ENCODE results near the gene UROC1.

Gene UROC1

GRCh38 chr3:126481808-126482502 is 35.6 kb downstream of the UROC1 start:
- no peak overlapping the region for H3K4me2 ChIP-seq (ENCODE audit: low read depth, low read length, poor library complexity, severe bottlenecking)
- no peak overlapping the region for H3K9ac ChIP-seq (ENCODE audit: low read depth, low read length, poor library complexity, severe bottlenecking)
- H3K79me2 ChIP-seq (ENCODE audit: insufficient read depth, low read length), result no peaks in the 10 kb centered on the region
- no peaks in the 10 kb centered on the region for H3K27me3 ChIP-seq (ENCODE audit: insufficient read depth, low read length, poor library complexity, severe bottlenecking)
- H3K9me2 ChIP-seq (replicated peaks; ENCODE audit: low read depth, low read length), result no peaks in the 10 kb centered on the region
- H3K4me1 ChIP-seq (ENCODE audit: insufficient read depth, low read length, poor library complexity, severe bottlenecking), result peaks cover 33% of the 10 kb centered on the region
- no peak overlapping the region for H3K4me3 ChIP-seq (ENCODE audit: low read length, poor library complexity, severe bottlenecking)
- no peaks in the 10 kb centered on the region for H4K20me1 ChIP-seq (ENCODE audit: insufficient read depth, low read length, poor library complexity, severe bottlenecking)
- TF ChIP-seq CTCF (conservative IDR thresholded peaks at IDR 0.05; ENCODE audit: low read length) (no peak), EZH2phosphoT487 (IDR thresholded peaks at IDR 0.05; ENCODE audit: borderline replicate concordance) (no peak)
- H3F3A ChIP-seq (ENCODE audit: low read depth), result peaks cover 4% of the 10 kb centered on the region; the same call in 1 of the 2 replicates
- no peaks in the 10 kb centered on the region for H3K9me3 ChIP-seq (ENCODE audit: insufficient read depth, low read depth, low read length)
- no peaks in the 10 kb centered on the region for H3K36me3 ChIP-seq (ENCODE audit: insufficient read depth, low read length)
- no peak overlapping the region for H2AFZ ChIP-seq (ENCODE audit: low read length)

- Histone ChIP-seq H3K79me2 (ENCODE audit: insufficient read depth, low read length) (no peaks in the 10 kb centered on the region), H3F3A (ENCODE audit: low read depth) (peaks cover 4% of the 10 kb centered on the region; the same call in 1 of the 2 replicates), H4K20me1 (ENCODE audit: insufficient read depth, low read length, poor library complexity, severe bottlenecking) (no peaks in the 10 kb centered on the region), H2AFZ (ENCODE audit: low read length) (no peak overlapping the region; the same call in 1 of the 2 replicates), H3K36me3 (ENCODE audit: insufficient read depth, low read length) (no peaks in the 10 kb centered on the region), H3K9ac (ENCODE audit: low read depth, low read length, poor library complexity, severe bottlenecking) (no peak overlapping the region), H3K4me3 (ENCODE audit: low read length, poor library complexity, severe bottlenecking) (no peak overlapping the region), H3K9me3 (ENCODE audit: insufficient read depth, low read depth, low read length) (no peaks in the 10 kb centered on the region), H3K4me2 (ENCODE audit: low read depth, low read length, poor library complexity, severe bottlenecking) (no peak overlapping the region), H3K4me1 (ENCODE audit: insufficient read depth, low read length, poor library complexity, severe bottlenecking) (peaks cover 25% of the 10 kb centered on the region), H3K9me2 (replicated peaks; ENCODE audit: low read depth, low read length) (no peaks in the 10 kb centered on the region), H3K27me3 (ENCODE audit: insufficient read depth, low read length, poor library complexity, severe bottlenecking) (no peaks in the 10 kb centered on the region)
- TF ChIP-seq CTCF (conservative IDR thresholded peaks at IDR 0.05; ENCODE audit: low read length), result no peak
- TF ChIP-seq EZH2phosphoT487 (IDR thresholded peaks at IDR 0.05; ENCODE audit: borderline replicate concordance), result no peak
Measured at GRCh38 chr3:126480861-126481260, 36.7 kb downstream of the UROC1 start.

GRCh38 chr3:126480206-126480605 is 37.4 kb downstream of the UROC1 start:
- no peaks in the 10 kb centered on the region for H3K36me3 ChIP-seq (ENCODE audit: insufficient read depth, low read length)
- TF ChIP-seq EZH2phosphoT487 (IDR thresholded peaks at IDR 0.05; ENCODE audit: borderline replicate concordance) (no peak), CTCF (conservative IDR thresholded peaks at IDR 0.05; ENCODE audit: low read length) (no peak)
- no peaks in the 10 kb centered on the region for H3K27me3 ChIP-seq (ENCODE audit: insufficient read depth, low read length, poor library complexity, severe bottlenecking)
- H3K4me2 ChIP-seq (ENCODE audit: low read depth, low read length, poor library complexity, severe bottlenecking), result no peak overlapping the region
- no peak overlapping the region for H3K9ac ChIP-seq (ENCODE audit: low read depth, low read length, poor library complexity, severe bottlenecking)
- H2AFZ ChIP-seq (ENCODE audit: low read length), result no peak overlapping the region
- peaks cover 19% of the 10 kb centered on the region for H3K4me1 ChIP-seq (ENCODE audit: insufficient read depth, low read length, poor library complexity, severe bottlenecking)
- no peaks in the 10 kb centered on the region for H3K9me2 ChIP-seq (replicated peaks; ENCODE audit: low read depth, low read length)
- H3K4me3 ChIP-seq (ENCODE audit: low read length, poor library complexity, severe bottlenecking), result no peak overlapping the region
- H3F3A ChIP-seq (ENCODE audit: low read depth), result peaks cover 4% of the 10 kb centered on the region; the same call in 1 of the 2 replicates
- no peaks in the 10 kb centered on the region for H4K20me1 ChIP-seq (ENCODE audit: insufficient read depth, low read length, poor library complexity, severe bottlenecking)
- H3K79me2 ChIP-seq (ENCODE audit: insufficient read depth, low read length), result no peaks in the 10 kb centered on the region
- no peaks in the 10 kb centered on the region for H3K9me3 ChIP-seq (ENCODE audit: insufficient read depth, low read depth, low read length)

Measured in Loucy (cell line).